H9 (cell line): ENCODE data around the gene NUP205. TPM values are rescaled to one million over a fixed set of nuclear protein-coding genes. Genes with fewer than 3 reads are reported as not detected.

Experiments used
- DNase-seq: peaks from one replicate; pipeline ENCODE4 v3.0.0-alpha.2; 2017
- H2AFZ ChIP-seq: one replicate; pipeline ENCODE4 v1.6.1; 2013; ENCODE audit warnings: mild to moderate bottlenecking, low read length, control low read depth, moderate library complexity
- H2AK5ac ChIP-seq: 2 replicates; pipeline ENCODE4 v1.6.1; 2013; ENCODE audit warnings: low read length, control low read depth, mixed read lengths; ENCODE audit not compliant: insufficient read length
- H2BK120ac ChIP-seq: one replicate; pipeline ENCODE4 v1.6.1; 2013; ENCODE audit warnings: low read depth, mild to moderate bottlenecking, low read length, control low read depth, inconsistent platforms; ENCODE audit not compliant: poor library complexity, severe bottlenecking
- H2BK12ac ChIP-seq: 2 replicates; pipeline ENCODE4 v1.6.1; 2013; ENCODE audit warnings: low read length, control low read depth, mixed read lengths, low read depth; ENCODE audit not compliant: insufficient read length
- H2BK15ac ChIP-seq: 2 replicates; pipeline ENCODE4 v1.6.1; 2013; ENCODE audit warnings: low read depth, low read length, control low read depth
- H2BK20ac ChIP-seq: one replicate; pipeline ENCODE4 v1.6.1; 2013; ENCODE audit warnings: low read depth, mild to moderate bottlenecking, low read length, control low read depth, inconsistent platforms; ENCODE audit not compliant: poor library complexity, severe bottlenecking
- H2BK5ac ChIP-seq: 2 replicates; pipeline ENCODE4 v1.6.1; 2013; ENCODE audit warnings: low read length, control low read depth, mixed read lengths; ENCODE audit not compliant: insufficient read length
- H3K14ac ChIP-seq: 2 replicates; pipeline ENCODE4 v1.6.1; 2013; ENCODE audit warnings: low read length, control low read depth; ENCODE audit not compliant: insufficient read depth
- H3K18ac ChIP-seq: 2 replicates; pipeline ENCODE4 v1.6.1; 2013; ENCODE audit warnings: low read depth, mild to moderate bottlenecking, mixed read lengths, low read length, control low read depth; ENCODE audit not compliant: insufficient read length
- H3K23ac ChIP-seq: 2 replicates; pipeline ENCODE4 v1.6.1; 2013; ENCODE audit warnings: low read length, control low read depth, mixed read lengths, low read depth; ENCODE audit not compliant: insufficient read length
- H3K23me2 ChIP-seq: 2 replicates; pipeline ENCODE4 v1.6.1; 2013; ENCODE audit warnings: low read depth, mild to moderate bottlenecking, mixed read lengths, low read length, control low read depth; ENCODE audit not compliant: insufficient read length, poor library complexity, severe bottlenecking
- H3K27ac ChIP-seq: 2 replicates; pipeline ENCODE4 v1.5.1; 2013; ENCODE audit warnings: low read length, control low read depth, mixed read lengths, low read depth; ENCODE audit not compliant: insufficient read length
- H3K27me3 ChIP-seq: 2 replicates; pipeline ENCODE4 v1.6.1; 2013; ENCODE audit warnings: low read length, control low read depth, inconsistent platforms; ENCODE audit not compliant: insufficient read depth
- H3K4ac ChIP-seq: 2 replicates; pipeline ENCODE4 v1.6.1; 2013; ENCODE audit warnings: low read depth, mild to moderate bottlenecking, control low read depth, inconsistent platforms, low read length, moderate library complexity
- H3K4me1 ChIP-seq: 2 replicates; pipeline ENCODE4 v1.6.1; 2013; ENCODE audit warnings: low read length, control low read depth, inconsistent platforms; ENCODE audit not compliant: insufficient read depth
- H3K4me2 ChIP-seq: 2 replicates; pipeline ENCODE4 v1.6.1; 2013; ENCODE audit warnings: low read length, control low read depth, mixed read lengths; ENCODE audit not compliant: insufficient read length, insufficient read depth
- H3K56ac ChIP-seq: 2 replicates; pipeline ENCODE4 v1.6.1; 2013; ENCODE audit warnings: low read depth, mild to moderate bottlenecking, mixed read lengths, low read length, control low read depth; ENCODE audit not compliant: insufficient read length
- H3K79me1 ChIP-seq: 2 replicates; pipeline ENCODE4 v1.6.1; 2013; ENCODE audit warnings: low read depth, mild to moderate bottlenecking, moderate library complexity, low read length, control low read depth, inconsistent platforms; ENCODE audit not compliant: insufficient read depth, poor library complexity, severe bottlenecking
- H3K79me2 ChIP-seq: 2 replicates; pipeline ENCODE4 v1.6.1; 2013; ENCODE audit warnings: low read length, control low read depth, inconsistent platforms; ENCODE audit not compliant: insufficient read depth
- H3K9ac ChIP-seq: 2 replicates; pipeline ENCODE4 v1.6.1; 2013; ENCODE audit warnings: low read length, control low read depth, mixed read lengths; ENCODE audit not compliant: insufficient read length; ENCODE audit errors: extremely low read depth
- H3K9me3 ChIP-seq: one replicate; pipeline ENCODE4 v1.6.1; 2013; ENCODE audit warnings: low read depth, low read length, inconsistent platforms; ENCODE audit not compliant: control insufficient read depth
- H3T11ph ChIP-seq: one replicate; pipeline ENCODE4 v1.6.1; 2013; ENCODE audit warnings: mild to moderate bottlenecking, low read length, control low read depth, inconsistent platforms
- H4K20me1 ChIP-seq: one replicate; pipeline ENCODE4 v1.6.1; 2013; ENCODE audit not compliant: control insufficient read depth, insufficient read length, insufficient read depth
- H4K5ac ChIP-seq: 2 replicates; pipeline ENCODE4 v1.6.1; 2013; ENCODE audit warnings: low read depth, mild to moderate bottlenecking, mixed read lengths, low read length, control low read depth; ENCODE audit not compliant: insufficient read length
- H4K8ac ChIP-seq: replicated peaks from 2 replicates; pipeline ENCODE4 v1.6.1; 2013; ENCODE audit warnings: low read length, control low read depth, mixed read lengths, low read depth; ENCODE audit not compliant: insufficient read length
- H4K91ac ChIP-seq: 2 replicates; pipeline ENCODE4 v1.6.1; 2013; ENCODE audit warnings: low read depth, mild to moderate bottlenecking, moderate library complexity, mixed read lengths, low read length, control low read depth; ENCODE audit not compliant: insufficient read length
- H3K27ac Mint-ChIP-seq, 3 experiments: 2 replicates in 2 of 3; 3 replicates in 1 of 3; pipeline ENCODE4 v1.8.0; 2020 to 2021; ENCODE audit warnings: mixed read lengths in 3 of 3, mild to moderate bottlenecking in 1 of 3, moderate library complexity in 1 of 3
- H3K27me3 Mint-ChIP-seq: 2 replicates; pipeline ENCODE4 v1.8.0; 2021; ENCODE audit warnings: low read depth, mild to moderate bottlenecking, moderate library complexity, mixed read lengths
- H3K36me3 Mint-ChIP-seq, 3 experiments: 2 replicates in 2 of 3; 3 replicates in 1 of 3; pipeline ENCODE4 v1.8.0; 2020 to 2021; ENCODE audit warnings: low read depth in 3 of 3, mixed read lengths in 3 of 3; ENCODE audit not compliant: insufficient read depth in 1 of 3
- H3K4me1 Mint-ChIP-seq, 2 experiments: 2 replicates each; pipeline ENCODE4 v1.8.0; 2020; ENCODE audit warnings: mixed read lengths in 2 of 2
- H3K4me3 Mint-ChIP-seq, 2 experiments: 2 replicates in 1 of 2; 3 replicates in 1 of 2; pipeline ENCODE4 v1.8.0; 2020 to 2021; ENCODE audit warnings: mild to moderate bottlenecking in 2 of 2, mixed read lengths in 2 of 2, moderate library complexity in 1 of 2
- H3K9me3 Mint-ChIP-seq, 2 experiments: 2 replicates in 1 of 2; 3 replicates in 1 of 2; pipeline ENCODE4 v1.8.0; 2020; ENCODE audit warnings: mild to moderate bottlenecking in 2 of 2, mixed read lengths in 2 of 2, moderate library complexity in 1 of 2
- CTCF ChIP-seq: fragments of 200-600 bp; sonication (generic); conservative IDR thresholded peaks from 3 replicates; pipeline ENCODE4 v1.8.0; 2021; ENCODE audit warnings: antibody characterized with exemption, mild to moderate bottlenecking
- WGBS: extraction: QIAGEN DNeasy Blood & Tissue Kit; methylation state at CpG from one replicate; pipeline ENCODE4 v1.1.7; 2013; ENCODE audit warnings: missing lambda C conversion rate, low lambda C conversion rate, mixed read lengths; ENCODE audit not compliant: insufficient read length; ENCODE audit errors: extremely low coverage; 5-methylcytosine and 5-hydroxymethylcytosine counted together
- total RNA-seq: library from RNA; stranded (reverse); gene quantifications from 2 replicates; pipeline ENCODE4 v1.2.1, GENCODE V29; 2021

NUP205 gene
- total RNA-seq, 1 experiment from 2014 or later, result 158 TPM

- H3K27me3 ChIP-seq, result no peaks in the 10 kb centered on the region
- H3K27ac ChIP-seq, result no peak overlapping the region
These were observed 37.8 kb upstream of the NUP205 start for GRCh38 chr7:135519871-135520270.

More at GRCh38 chr7:135519871-135520270, 37.8 kb upstream of the NUP205 start:
- Histone ChIP-seq H3K23me2 (no peaks in the 10 kb centered on the region), H3K23ac (no peak overlapping the region), H3K9me3 (no peaks in the 10 kb centered on the region), H3T11ph (no peak overlapping the region), H3K4me2 (no peak overlapping the region), H2BK5ac (no peak overlapping the region), H4K20me1 (no peaks in the 10 kb centered on the region), H2BK20ac (no peak overlapping the region), H4K91ac (no peak overlapping the region), H2BK15ac (no peak overlapping the region), H3K4ac (no peak overlapping the region), H2BK120ac (no peak overlapping the region), H2AK5ac (no peak overlapping the region), H3K14ac (no peak overlapping the region), H3K56ac (no peak overlapping the region), H2BK12ac (no peak overlapping the region), H3K79me1 (no peaks in the 10 kb centered on the region), H3K79me2 (no peaks in the 10 kb centered on the region), H2AFZ (no peak overlapping the region), H4K8ac (no peak overlapping the region), H4K5ac (no peak overlapping the region), H3K9ac (no peak overlapping the region), H3K4me1 (no peaks in the 10 kb centered on the region), H3K18ac (no peak overlapping the region)
- Mint-ChIP-seq H3K36me3 (no peaks in the 10 kb centered on the region), H3K9me3 (no peaks in the 10 kb centered on the region; a peak in 3 of 5 replicates), H3K4me3 (no peak overlapping the region), H3K27ac (no peak overlapping the region), H3K27me3 (no peaks in the 10 kb centered on the region), H3K4me1 (peaks cover 0 to 3% of the 10 kb centered on the region in 2 experiments; a peak in 1 of 4 replicates)
- no peak for DNase-seq
- no CpG with 5 or more reads among the region's 4 CpGs for WGBS
- TF ChIP-seq CTCF, result no peak
